Measurements from ENCODE around the gene F10.

DNA sequence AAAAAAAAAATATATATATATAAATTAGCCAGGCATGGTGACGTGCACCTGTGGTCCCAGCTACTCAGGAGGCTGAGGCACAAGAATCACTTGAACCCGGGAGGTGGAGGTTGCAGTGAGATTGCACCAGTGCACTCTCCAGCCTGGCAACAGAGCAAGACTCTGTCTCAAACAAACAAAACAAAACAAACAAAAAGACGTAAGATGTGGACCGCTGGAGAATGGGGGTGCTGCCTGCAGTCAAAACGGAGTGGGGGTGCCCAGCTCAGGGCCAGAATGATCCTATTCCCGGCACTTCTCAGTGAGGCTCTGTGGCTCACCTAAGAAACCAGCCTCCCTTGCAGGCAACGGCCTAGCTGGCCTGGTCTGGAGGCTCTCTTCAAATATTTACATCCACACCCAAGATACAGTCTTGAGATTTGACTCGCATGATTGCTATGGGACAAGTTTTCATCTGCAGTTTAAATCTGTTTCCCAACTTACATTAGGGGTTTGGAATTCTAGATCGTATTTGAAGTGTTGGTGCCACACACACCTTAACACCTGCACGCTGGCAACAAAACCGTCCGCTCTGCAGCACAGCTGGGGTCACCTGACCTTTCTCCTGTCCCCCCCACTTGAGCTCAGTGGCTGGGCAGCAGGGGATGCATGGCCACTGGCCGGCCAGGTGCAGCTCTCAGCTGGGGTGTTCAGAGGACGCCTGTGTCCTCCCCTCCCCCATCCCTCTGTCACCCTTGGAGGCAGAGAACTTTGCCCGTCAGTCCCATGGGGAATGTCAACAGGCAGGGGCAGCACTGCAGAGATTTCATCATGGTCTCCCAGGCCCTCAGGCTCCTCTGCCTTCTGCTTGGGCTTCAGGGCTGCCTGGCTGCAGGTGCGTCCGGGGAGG is 17.3 kb upstream of the F10 start, which contains the start of gene F7:
- TF ChIP-seq EZH2 (IDR thresholded peaks at IDR 0.05; ENCODE audit: borderline replicate concordance, insufficient read depth, low read depth, low read length, poor library complexity, severe bottlenecking) = no peak
- TF ChIP-seq, protein P1, sequence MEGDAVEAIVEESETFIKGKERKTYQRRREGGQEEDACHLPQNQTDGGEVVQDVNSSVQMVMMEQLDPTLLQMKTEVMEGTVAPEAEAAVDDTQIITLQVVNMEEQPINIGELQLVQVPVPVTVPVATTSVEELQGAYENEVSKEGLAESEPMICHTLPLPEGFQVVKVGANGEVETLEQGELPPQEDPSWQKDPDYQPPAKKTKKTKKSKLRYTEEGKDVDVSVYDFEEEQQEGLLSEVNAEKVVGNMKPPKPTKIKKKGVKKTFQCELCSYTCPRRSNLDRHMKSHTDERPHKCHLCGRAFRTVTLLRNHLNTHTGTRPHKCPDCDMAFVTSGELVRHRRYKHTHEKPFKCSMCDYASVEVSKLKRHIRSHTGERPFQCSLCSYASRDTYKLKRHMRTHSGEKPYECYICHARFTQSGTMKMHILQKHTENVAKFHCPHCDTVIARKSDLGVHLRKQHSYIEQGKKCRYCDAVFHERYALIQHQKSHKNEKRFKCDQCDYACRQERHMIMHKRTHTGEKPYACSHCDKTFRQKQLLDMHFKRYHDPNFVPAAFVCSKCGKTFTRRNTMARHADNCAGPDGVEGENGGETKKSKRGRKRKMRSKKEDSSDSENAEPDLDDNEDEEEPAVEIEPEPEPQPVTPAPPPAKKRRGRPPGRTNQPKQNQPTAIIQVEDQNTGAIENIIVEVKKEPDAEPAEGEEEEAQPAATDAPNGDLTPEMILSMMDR (IDR thresholded peaks at IDR 0.05) = no peak
